Heart left ventricle (tissue), 16 donors: ENCODE data around the gene PTCD1. TPM values are rescaled to one million over a fixed set of nuclear protein-coding genes. Genes with fewer than 3 reads are reported as not detected.

ENCODE experiments used
- ATAC-seq, 4 donors: fragments of 200-7000 bp; cut with Tn5 transposase; one replicate each; pipeline ENCODE4 v1.9.1; 2020 to 2022; ENCODE audit warnings: moderate library complexity in 4 of 4, mild to moderate bottlenecking in 3 of 4, moderate number of reproducible peaks in 1 of 4
- DNase-seq, 5 donors: peaks; one replicate each; pipeline ENCODE4 v3.0.0-alpha.2; 2020
- H3K27ac ChIP-seq, 12 donors: fragments of 200-600 bp; sonication (generic) in 4 of 12; one replicate each; pipeline versions ENCODE4 v1.5.0 to v1.8.0; 2016 to 2022; ENCODE audit warnings: mild to moderate bottlenecking in 2 of 12
- H3K27me3 ChIP-seq, 9 donors: fragments of 200-600 bp; sonication (generic) in 2 of 9; one replicate each; pipeline versions ENCODE4 v1.5.1 to v1.8.0; 2016 to 2022; ENCODE audit warnings: mild to moderate bottlenecking in 3 of 9
- H3K36me3 ChIP-seq, 9 donors: fragments of 200-600 bp; sonication (generic) in 2 of 9; one replicate each; pipeline versions ENCODE4 v1.5.0 to v1.8.0; 2018 to 2022; ENCODE audit warnings: mild to moderate bottlenecking in 2 of 9
- H3K4me1 ChIP-seq, 12 donors: fragments of 200-600 bp; sonication (generic) in 4 of 12; one replicate each; pipeline versions ENCODE4 v1.5.0 to v1.8.0; 2016 to 2022; ENCODE audit warnings: mild to moderate bottlenecking in 3 of 12
- H3K4me3 ChIP-seq, 12 donors: fragments of 200-600 bp; sonication (generic) in 4 of 12; one replicate each; pipeline versions ENCODE4 v1.5.0 to v1.8.0; 2017 to 2022; ENCODE audit warnings: mild to moderate bottlenecking in 9 of 12, moderate library complexity in 4 of 12
- H3K9me3 ChIP-seq, 12 donors: fragments of 200-600 bp; sonication (generic) in 4 of 12; one replicate each; pipeline versions ENCODE4 v1.5.0 to v1.8.0; 2016 to 2022; ENCODE audit warnings: mild to moderate bottlenecking in 1 of 12
- CTCF ChIP-seq, 12 donors: fragments of 200-600 bp; sonication (generic) in 4 of 12; IDR thresholded peaks; one replicate each; pipeline versions ENCODE4 v1.5.0 to v1.8.0; 2018 to 2022; ENCODE audit warnings: antibody characterized with exemption in 12 of 12, mild to moderate bottlenecking in 5 of 12
- POLR2A ChIP-seq, 2 donors: fragments of 450-650 bp; IDR thresholded peaks; one replicate each; pipeline ENCODE4 v1.6.1; 2017; ENCODE audit warnings: antibody characterized with exemption in 2 of 2, mild to moderate bottlenecking in 2 of 2, moderate library complexity in 2 of 2
- WGBS, 4 donors: extraction: QIAGEN DNeasy Blood & Tissue Kit in 2 of 4; methylation state at CpG; one replicate each; pipeline versions ENCODE4 v1.1.5 to v1.1.7; 2013 to 2018; 5-methylcytosine and 5-hydroxymethylcytosine counted together
- intact Hi-C, 10 donors: fragments of 100-400 bp; cut with DNase I; formaldehyde crosslinking; loops; one replicate each; pipeline versions ENCODE4 v1.11.1 to v1.14.2; 2022
- polyA plus RNA-seq, 2 donors: library from polyadenylated mRNA; stranded (reverse); fragments of 200-250 nt; gene quantifications; one replicate each; pipeline ENCODE4 v1.2.3, GENCODE V29; 2013
- total RNA-seq, 9 donors: library from RNA; depleted of rRNA in 2 of 9; stranded (reverse); fragments of >200 nt in 2 of 9; fragmentation: NEBNext Ultra II Directional in 3 of 9; extraction: Animal tissue kit (Norgen Biotek cat#: 25700) in 3 of 9; gene quantifications; one replicate each; pipeline versions ENCODE4 v1.1.0 to v1.2.4, GENCODE V29; 2016 to 2023
- donor health status: ischemic (EF 13 %, LVEDD 7.1; RV severe dilation, severe dysfunction).
- donor health status: healthy with polysubstance abuse.
- donor health status: DM: no; HTN: yes; CAD: no.
- donor health status: DM: no; HTN: no; CAD: no.
- donor health status: ischemic (EF 25% LVEDD 6.9; RV normal size, moderate dysfunction).
- donor health status: ischemic (EF 25% LVEDD 5.7; RV mildly dilated, moderate dysfunction).
- donor health status: healthy.
- donor health status: DM: yes; HTN: yes; CAD: no.
- donor health status: ischemic (EF 35%, LVEDD 5.7; RV mildly dilated, moderate dysfunction).
- donor health status: nonischemic (EF 11% LVEDD 7.7; RV severe dilation, severe dysfunction).
- donor health status: DM: yes; HTN: yes; CAD: no.
- donor health status: PGD.
- donor health status: ischemic (EF 29% LVEDD 5.4; RV normal size, mild dysfunction).
- donor health status: nonischemic (EF 23%, LVEDD 6.1; RV moderate dilation, normal function).

PTCD1 gene
- total and polyA plus RNA-seq, 11 donors = 2.1 to 9.0 (median 3.7) TPM

- Histone ChIP-seq H3K36me3 (peaks cover 7 to 100% (median 95%) of the 10 kb centered on the region in 9 donors), H3K27ac (peak overlapping the region in 5 of 12 donors; percentile 25 to 64 (median 59)), H3K9me3 (no peaks in the 10 kb centered on the region), H3K4me1 (peaks cover 0 to 24% (median 8%) of the 10 kb centered on the region in 12 donors), H3K4me3 (no peak overlapping the region), H3K27me3 (no peaks in the 10 kb centered on the region)
- ATAC-seq (peak; percentile 43 to 67 (median 59)), DNase-seq (peak in 3 of 5 donors; percentile 40 to 63 (median 47))
- no peak for TF ChIP-seq CTCF (IDR thresholded peaks at IDR 0.05)
- TF ChIP-seq POLR2A (IDR thresholded peaks at IDR 0.05) = no peak
- intact Hi-C loops = no loop called here
- 72 to 79% (median 74%) methylated on average over 5 to 11 of the region's 11 CpGs for WGBS, 4 donors
These were observed 14.5 kb upstream of the PTCD1 start for GRCh38 chr7:99453105-99453504.

GRCh38 chr7:99452541-99452940 is 13.9 kb upstream of the PTCD1 start:
- no peaks in the 10 kb centered on the region for H3K27me3 ChIP-seq
- H3K4me1 ChIP-seq = peaks cover 0 to 24% (median 8%) of the 10 kb centered on the region in 12 donors
- ATAC-seq = peak in 3 of 4 donors; percentile 1 to 8 (median 5)
- WGBS, 4 donors = 70 to 91% (median 80%) methylated on average over 4 to 13 of the region's 13 CpGs
- H3K4me3 ChIP-seq = no peak overlapping the region
- TF ChIP-seq CTCF (IDR thresholded peaks at IDR 0.05) (no peak), POLR2A (IDR thresholded peaks at IDR 0.05) (no peak)
- H3K27ac ChIP-seq = peak overlapping the region in 6 of 12 donors; percentile 25 to 64 (median 46)
- no peak for DNase-seq
- H3K9me3 ChIP-seq = no peaks in the 10 kb centered on the region
- intact Hi-C loops = no loop called here
- peaks cover 4 to 100% (median 95%) of the 10 kb centered on the region in 9 donors for H3K36me3 ChIP-seq

GRCh38 chr7:99451936-99452335 is 13.3 kb upstream of the PTCD1 start:
- WGBS, 4 donors = 52 to 84% (median 68%) methylated on average over 5 to 8 of the region's 8 CpGs
- Histone ChIP-seq H3K4me3 (no peak overlapping the region), H3K27me3 (no peaks in the 10 kb centered on the region), H3K9me3 (no peaks in the 10 kb centered on the region), H3K4me1 (peaks cover 0 to 24% (median 8%) of the 10 kb centered on the region in 12 donors), H3K27ac (peak overlapping the region in 7 of 12 donors; percentile 4 to 64 (median 49)), H3K36me3 (peaks cover 4 to 100% (median 95%) of the 10 kb centered on the region in 9 donors)
- TF ChIP-seq POLR2A (IDR thresholded peaks at IDR 0.05) = no peak
- no peak for TF ChIP-seq CTCF (IDR thresholded peaks at IDR 0.05)
- DNase-seq (peak in 3 of 5 donors; percentile 49 to 71 (median 60)), ATAC-seq (peak; percentile 74 to 80 (median 76))
- intact Hi-C loops = no loop called here

- ATAC-seq (no peak), DNase-seq (no peak)
- WGBS, 4 donors = 90 to 97% (median 92%) methylated on average over 5 of the region's 5 CpGs
- peaks cover 0 to 99% (median 95%) of the 10 kb centered on the region in 9 donors for H3K36me3 ChIP-seq
- no peaks in the 10 kb centered on the region for H3K27me3 ChIP-seq
- no peaks in the 10 kb centered on the region for H3K9me3 ChIP-seq
- no peak overlapping the region for H3K4me3 ChIP-seq
- TF ChIP-seq CTCF (IDR thresholded peaks at IDR 0.05) (no peak), POLR2A (IDR thresholded peaks at IDR 0.05) (no peak)
- H3K4me1 ChIP-seq = peaks cover 0 to 24% (median 8%) of the 10 kb centered on the region in 12 donors
- intact Hi-C loops = no loop called here
- H3K27ac ChIP-seq = no peak overlapping the region
These were observed 10.7 kb upstream of the PTCD1 start for GRCh38 chr7:99449326-99449725.
